ENCODE measurements around the gene ROR2. TPM values are rescaled to one million over a fixed set of nuclear protein-coding genes. Genes with fewer than 3 reads are reported as not detected.

Gene ROR2
- total and polyA plus RNA-seq, 2 donors (not counting 3 experiments of a cell fraction or from before 2014, with no cell fraction given) = not detected

GRCh38 chr9:91810286-91810905 is 139.6 kb downstream of the ROR2 start:
- H3K36me3 ChIP-seq (ENCODE audit: control insufficient read depth in 2 of 2, extremely low read depth in 1 of 2, insufficient read depth in 2 of 2, low read length in 2 of 2) = no peaks in the 10 kb centered on the region
- H3K9me1 ChIP-seq (replicated peaks; ENCODE audit: control insufficient read depth, extremely low read depth, insufficient read depth, low read length) = no peaks in the 10 kb centered on the region
- H4K20me1 ChIP-seq (replicated peaks; ENCODE audit: control insufficient read depth, extremely low read depth, insufficient read depth, low read length) = no peaks in the 10 kb centered on the region
- ChIA-PET POLR2A (no interaction called here), CTCF (no interaction called here)
- no peak overlapping the region for H2AFZ ChIP-seq (ENCODE audit: low read depth, low read length)
- H3K27me3 ChIP-seq (ENCODE audit: control insufficient read depth in 2 of 2, insufficient read depth in 2 of 2, low read length in 2 of 2) = no peaks in the 10 kb centered on the region
- intact Hi-C loops (cut with micrococcal nuclease) = no loop called here
- FAIRE-seq (no peak), DNase-seq (ENCODE audit: low read depth, low spot score) (no peak)
- BruUV-seq (replicated peaks) = no TSS peak
- no peak overlapping the region for H3K9ac ChIP-seq (replicated peaks; ENCODE audit: extremely low read depth, insufficient read depth, low read length)
- no peak overlapping the region for H3K4me2 ChIP-seq (ENCODE audit: insufficient read depth, low read length)
- H3K9me3 ChIP-seq (replicated peaks; ENCODE audit: control insufficient read depth, insufficient read depth, low read length) = no peaks in the 10 kb centered on the region
- no peak overlapping the region for H3K27ac ChIP-seq (ENCODE audit: insufficient read depth, low read depth, low read length)
- dilution Hi-C loops (cut with MboI; ENCODE audit: extremely low pct_ligation_motif_present, low sequenced_read_pairs) = no loop called here
- no peak overlapping the region for H3K4me3 ChIP-seq (replicated peaks in 1 of 3; ENCODE audit: insufficient read depth in 1 of 3, low read depth in 1 of 3, low read length in 3 of 3)
- H3K4me1 ChIP-seq (ENCODE audit: control insufficient read depth, extremely low read depth, insufficient read depth, low read length) = no peaks in the 10 kb centered on the region
- no peaks in the 10 kb centered on the region for H3K79me2 ChIP-seq (ENCODE audit: control insufficient read depth, insufficient read depth, low read length)
- TF ChIP-seq CTCF (IDR thresholded peaks at IDR 0.05; ENCODE audit: extremely low read depth in 1 of 2, insufficient read depth in 1 of 2, low read depth in 1 of 2, low read length in 2 of 2) = no peak
- TF ChIP-seq POLR2A (IDR thresholded peaks at IDR 0.05; ENCODE audit: low read depth, low read length) = no peak
- TF ChIP-seq FOS (IDR thresholded peaks at IDR 0.05; ENCODE audit: borderline replicate concordance, insufficient read depth, low read length) = no peak
- TF ChIP-seq POLR2AphosphoS5 (IDR thresholded peaks at IDR 0.05; ENCODE audit: insufficient read depth, low read depth, low read length) = no peak

- FAIRE-seq = no peak
- Histone ChIP-seq H3K9ac (replicated peaks; ENCODE audit: extremely low read depth, insufficient read depth, low read length) (no peak overlapping the region), H3K36me3 (ENCODE audit: control insufficient read depth in 2 of 2, extremely low read depth in 1 of 2, insufficient read depth in 2 of 2, low read length in 2 of 2) (no peaks in the 10 kb centered on the region), H3K4me1 (ENCODE audit: control insufficient read depth, extremely low read depth, insufficient read depth, low read length) (no peaks in the 10 kb centered on the region), H3K9me3 (replicated peaks; ENCODE audit: control insufficient read depth, insufficient read depth, low read length) (no peaks in the 10 kb centered on the region), H3K4me3 (replicated peaks in 1 of 3; ENCODE audit: insufficient read depth in 1 of 3, low read depth in 1 of 3, low read length in 3 of 3) (no peak overlapping the region), H3K79me2 (ENCODE audit: control insufficient read depth, insufficient read depth, low read length) (no peaks in the 10 kb centered on the region), H4K20me1 (replicated peaks; ENCODE audit: control insufficient read depth, extremely low read depth, insufficient read depth, low read length) (no peaks in the 10 kb centered on the region), H3K4me2 (ENCODE audit: insufficient read depth, low read length) (no peak overlapping the region), H3K27ac (ENCODE audit: insufficient read depth, low read depth, low read length) (no peak overlapping the region), H3K9me1 (replicated peaks; ENCODE audit: control insufficient read depth, extremely low read depth, insufficient read depth, low read length) (no peaks in the 10 kb centered on the region), H3K27me3 (ENCODE audit: control insufficient read depth in 2 of 2, insufficient read depth in 2 of 2, low read length in 2 of 2) (no peaks in the 10 kb centered on the region), H2AFZ (ENCODE audit: low read depth, low read length) (no peak overlapping the region)
- TF ChIP-seq POLR2A (IDR thresholded peaks at IDR 0.05; ENCODE audit: low read depth, low read length) (no peak), FOS (IDR thresholded peaks at IDR 0.05; ENCODE audit: borderline replicate concordance, insufficient read depth, low read length) (no peak), JUN (IDR thresholded peaks at IDR 0.05; ENCODE audit: borderline replicate concordance, insufficient read depth, insufficient read length, low read depth) (no peak), MYC (IDR thresholded peaks at IDR 0.05; ENCODE audit: low read depth, low read length) (no peak), MAX (IDR thresholded peaks at IDR 0.05; ENCODE audit: insufficient read depth, insufficient read length) (no peak), POLR2AphosphoS5 (IDR thresholded peaks at IDR 0.05; ENCODE audit: insufficient read depth, low read depth, low read length) (no peak), CTCF (IDR thresholded peaks at IDR 0.05; ENCODE audit: extremely low read depth in 1 of 2, insufficient read depth in 1 of 2, low read depth in 1 of 2, low read length in 2 of 2) (no peak), GATA2 (IDR thresholded peaks at IDR 0.05; ENCODE audit: insufficient read depth, insufficient read length, low read depth, low read length) (no peak), EZH2 (IDR thresholded peaks at IDR 0.05; ENCODE audit: borderline replicate concordance, low read depth, low read length, severe bottlenecking) (no peak)
- ChIA-PET POLR2A (no interaction called here), CTCF (no interaction called here)
- intact Hi-C loops (cut with micrococcal nuclease) (no loop called here), dilution Hi-C loops (cut with MboI; ENCODE audit: extremely low pct_ligation_motif_present, low sequenced_read_pairs) (no loop called here)
- DNase-seq (ENCODE audit: low read depth, low spot score) = no peak
- no TSS peak for BruUV-seq (replicated peaks)
These were observed 140.3 kb downstream of the ROR2 start for GRCh38 chr9:91809581-91810285.

Measured in endothelial cell of umbilical vein (primary cell).